ENCODE measurements around the gene TMEM171.

TMEM171 gene

GRCh38 chr5:73178265-73178664 is 57.9 kb downstream of the TMEM171 start:
- TF ChIP-seq GATA2 (IDR thresholded peaks at IDR 0.05; ENCODE audit: low read depth, low read length) (no peak), GATA3 (IDR thresholded peaks at IDR 0.05; ENCODE audit: low read depth, low read length) (no peak)

GRCh38 chr5:73179730-73180129 is 59.4 kb downstream of the TMEM171 start:
- no peak for TF ChIP-seq GATA2 (IDR thresholded peaks at IDR 0.05; ENCODE audit: low read depth, low read length)
- TF ChIP-seq GATA3 (IDR thresholded peaks at IDR 0.05; ENCODE audit: low read depth, low read length): no peak

- no peak for TF ChIP-seq GATA2 (IDR thresholded peaks at IDR 0.05; ENCODE audit: low read depth, low read length)
- TF ChIP-seq GATA3 (IDR thresholded peaks at IDR 0.05; ENCODE audit: low read depth, low read length): no peak
These were observed 60.2 kb downstream of the TMEM171 start for GRCh38 chr5:73180566-73180965.

All from SH-SY5Y (cell line).